Measurements from ENCODE around the gene CUEDC1.

Gene CUEDC1

GRCh38 chr17:57834146-57834741 lies 121.0 kb downstream of the CUEDC1 start:
- DNase-seq (ENCODE audit: low spot score), result peak; percentile 42

- DNase-seq (ENCODE audit: low spot score), result peak; percentile 83
Observed at GRCh38 chr17:57833179-57833939, 121.9 kb downstream of the CUEDC1 start.

- DNase-seq (ENCODE audit: low spot score), result no peak
Observed at GRCh38 chr17:57832314-57833178, 122.7 kb downstream of the CUEDC1 start.

GRCh38 chr17:57830880-57831279 lies 124.3 kb downstream of the CUEDC1 start:
- DNase-seq (ENCODE audit: low spot score), result no peak

- DNase-seq (ENCODE audit: low spot score), result no peak
Observed at GRCh38 chr17:57823469-57824401, 131.5 kb downstream of the CUEDC1 start.

DNA sequence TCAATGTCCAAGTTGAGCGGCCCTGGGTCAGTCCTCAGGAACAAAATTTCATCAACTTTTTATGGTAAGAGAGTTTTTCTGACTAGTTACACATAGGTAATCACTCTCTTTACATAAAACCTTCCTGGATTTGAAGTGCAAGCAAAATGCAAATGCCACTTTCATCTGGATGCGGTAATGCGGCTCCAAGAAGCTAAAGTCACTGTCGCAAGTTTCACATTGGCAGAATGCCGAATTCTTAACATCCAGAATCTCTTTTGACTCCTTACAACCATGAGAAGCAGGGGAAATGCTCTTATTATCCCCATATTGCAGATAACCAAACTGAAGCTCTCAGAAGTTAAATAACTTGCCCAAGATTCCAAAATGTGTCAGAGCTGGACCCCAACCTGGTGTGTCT lies 135.3 kb downstream of the CUEDC1 start:
- no peak for DNase-seq (ENCODE audit: low spot score)

GRCh38 chr17:57819285-57819684 lies 135.9 kb downstream of the CUEDC1 start:
- no peak for DNase-seq (ENCODE audit: low spot score)

GRCh38 chr17:57818066-57818465 lies 137.1 kb downstream of the CUEDC1 start:
- DNase-seq (ENCODE audit: low spot score), result no peak

- no peak for DNase-seq (ENCODE audit: low spot score)
Observed at GRCh38 chr17:57817299-57817698, 137.9 kb downstream of the CUEDC1 start.

DNA sequence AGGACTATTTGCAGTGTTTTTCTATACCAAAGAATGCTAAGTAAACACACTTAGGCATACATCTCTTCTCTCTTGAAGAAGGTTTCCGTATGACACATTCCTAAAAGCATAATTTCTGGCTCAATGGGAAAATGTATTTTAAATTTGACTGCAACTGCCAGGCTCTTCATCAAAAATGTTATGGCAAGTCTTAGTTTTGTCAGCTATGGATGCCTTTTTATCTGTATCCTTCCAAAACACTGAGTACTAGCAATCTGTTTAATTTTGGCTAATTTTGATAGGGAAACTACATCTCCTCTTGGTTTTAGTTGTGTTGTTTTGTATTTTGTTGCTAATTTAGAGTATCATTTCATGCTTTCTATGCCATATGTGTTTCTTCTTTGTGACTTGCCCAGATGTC lies 140.8 kb downstream of the CUEDC1 start:
- no peak for DNase-seq (ENCODE audit: low spot score)

DNA sequence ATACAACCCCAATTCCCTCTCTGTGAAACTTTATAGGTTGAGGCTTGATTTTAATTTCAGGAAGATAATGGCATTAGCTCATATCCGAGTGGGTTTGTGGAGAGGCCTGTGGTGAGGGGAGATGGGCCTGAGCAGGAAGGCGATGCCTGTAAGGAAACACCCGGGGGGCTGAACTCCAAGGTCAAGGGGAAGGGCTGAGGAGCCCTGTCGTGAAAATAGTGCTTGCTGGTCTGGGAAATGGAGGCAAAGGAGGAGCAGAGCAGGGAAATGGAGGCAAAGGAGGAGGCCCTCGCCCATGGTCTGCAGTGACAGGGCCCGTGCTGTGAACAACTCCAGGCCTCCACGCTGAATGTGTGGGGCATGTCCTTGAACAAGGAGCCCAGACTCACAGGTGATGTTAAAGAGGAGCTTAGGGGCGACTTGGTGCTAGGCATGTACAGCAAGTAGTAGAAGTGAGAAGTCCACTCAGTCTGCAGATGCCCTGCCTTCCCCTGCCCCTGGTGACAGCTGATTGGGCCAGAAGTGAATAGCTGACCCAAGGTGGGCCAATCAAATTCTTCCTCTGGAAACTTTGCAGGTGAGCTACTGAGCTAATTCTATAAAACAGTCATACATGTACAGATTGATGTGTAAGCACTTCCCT lies 143.5 kb downstream of the CUEDC1 start:
- no peak for DNase-seq (ENCODE audit: low spot score)

Data from AG08395 (cell line).